ENCODE data around the gene BATF2.

GRCh38 chr11:64990222-64990923, 6.4 kb downstream of the BATF2 start:
- TF ChIP-seq CTCF (IDR thresholded peaks at IDR 0.05) (no peak), ZSCAN20 (CRISPR knock-in tag; IDR thresholded peaks at IDR 0.05) (no peak), MAX (IDR thresholded peaks at IDR 0.05) (no peak), BHLHE40 (IDR thresholded peaks at IDR 0.05; ENCODE audit: low read depth, low read length) (no peak)

Measured in A549 (cell line).